ENCODE results near the gene IQGAP1. TPM values are rescaled to one million over a fixed set of nuclear protein-coding genes. Genes with fewer than 3 reads are reported as not detected.

The IQGAP1 gene
- total RNA-seq (102 and 125 TPM in 2 replicates), polyA plus RNA-seq (60.4 and 65.8 TPM in 2 replicates)

GRCh38 chr15:90387534-90388461, at the start of gene IQGAP1:
TSS of gene IQGAP1 (plus strand) at chr15:90388242. CDS start at chr15:90388342, 100 bp downstream.
- H3K27ac ChIP-seq = peak within 1 kb of the TSS; percentile 96
- H3K4me1 ChIP-seq (ENCODE audit: insufficient read depth) = peaks cover 14% of the 10 kb centered on the region
- no peaks in the 10 kb centered on the region for H3K27me3 ChIP-seq
- peaks cover 6% of the 10 kb centered on the region for H4K20me1 ChIP-seq (ENCODE audit: insufficient read depth, poor library complexity, severe bottlenecking)
- peaks cover 42% of the 10 kb centered on the region for H3K79me2 ChIP-seq
- H3K36me3 ChIP-seq (replicated peaks; ENCODE audit: insufficient read depth, low read depth) = no peaks in the 10 kb centered on the region
- no peak for TF ChIP-seq EZH2phosphoT487 (IDR thresholded peaks at IDR 0.05; ENCODE audit: low read depth, severe bottlenecking, unreplicated experiment)
- no peak for TF ChIP-seq CTCF (IDR thresholded peaks at IDR 0.05; ENCODE audit: poor library complexity)
- TF ChIP-seq EZH2 (IDR thresholded peaks at IDR 0.05; ENCODE audit: borderline replicate concordance) = no peak
- 19% methylated on average over 20 of the region's 62 CpGs for WGBS (ENCODE audit: low lambda C conversion rate, missing lambda C conversion rate)
- H3K9me3 ChIP-seq (ENCODE audit: low read depth) = no peaks in the 10 kb centered on the region
- no peaks in the 10 kb centered on the region for H3K9me2 ChIP-seq (replicated peaks; ENCODE audit: insufficient read depth)
- H3K4me2 ChIP-seq = peak within 1 kb of the TSS; percentile 81
- peak; percentile 97 for DNase-seq (ENCODE audit: low spot score)
- H2AFZ ChIP-seq = peak within 1 kb of the TSS; percentile 84
- H3K4me3 ChIP-seq = peak within 1 kb of the TSS; percentile 78

GRCh38 chr15:90338532-90338931, 49.5 kb upstream of the IQGAP1 start:
- TF ChIP-seq EZH2 (IDR thresholded peaks at IDR 0.05; ENCODE audit: borderline replicate concordance) (no peak), EZH2phosphoT487 (IDR thresholded peaks at IDR 0.05; ENCODE audit: low read depth, severe bottlenecking, unreplicated experiment) (no peak), CTCF (IDR thresholded peaks at IDR 0.05; ENCODE audit: poor library complexity) (no peak)
- H2AFZ ChIP-seq = no peak overlapping the region
- no peak overlapping the region for H3K27ac ChIP-seq
- no peaks in the 10 kb centered on the region for H3K79me2 ChIP-seq
- peaks cover 9% of the 10 kb centered on the region for H3K4me1 ChIP-seq (ENCODE audit: insufficient read depth)
- H4K20me1 ChIP-seq (ENCODE audit: insufficient read depth, poor library complexity, severe bottlenecking) = no peaks in the 10 kb centered on the region
- WGBS (ENCODE audit: low lambda C conversion rate, missing lambda C conversion rate) = 92% methylated on average over 1 of the region's 1 CpG
- H3K36me3 ChIP-seq (replicated peaks; ENCODE audit: insufficient read depth, low read depth) = no peaks in the 10 kb centered on the region
- H3K4me2 ChIP-seq = no peak overlapping the region
- H3K9me3 ChIP-seq (ENCODE audit: low read depth) = no peaks in the 10 kb centered on the region
- DNase-seq (ENCODE audit: low spot score) = no peak
- H3K27me3 ChIP-seq = no peaks in the 10 kb centered on the region
- H3K4me3 ChIP-seq = no peak overlapping the region
- H3K9me2 ChIP-seq (replicated peaks; ENCODE audit: insufficient read depth) = no peaks in the 10 kb centered on the region

GRCh38 chr15:90340345-90340744, 47.7 kb upstream of the IQGAP1 start:
- Histone ChIP-seq H3K27ac (no peak overlapping the region), H3K79me2 (no peaks in the 10 kb centered on the region), H3K27me3 (no peaks in the 10 kb centered on the region), H3K36me3 (replicated peaks; ENCODE audit: insufficient read depth, low read depth) (no peaks in the 10 kb centered on the region), H3K4me2 (no peak overlapping the region), H3K9me3 (ENCODE audit: low read depth) (no peaks in the 10 kb centered on the region), H4K20me1 (ENCODE audit: insufficient read depth, poor library complexity, severe bottlenecking) (no peaks in the 10 kb centered on the region), H2AFZ (no peak overlapping the region), H3K9me2 (replicated peaks; ENCODE audit: insufficient read depth) (no peaks in the 10 kb centered on the region), H3K4me3 (no peak overlapping the region), H3K4me1 (ENCODE audit: insufficient read depth) (no peaks in the 10 kb centered on the region)
- no peak for TF ChIP-seq EZH2phosphoT487 (IDR thresholded peaks at IDR 0.05; ENCODE audit: low read depth, severe bottlenecking, unreplicated experiment)
- TF ChIP-seq CTCF (IDR thresholded peaks at IDR 0.05; ENCODE audit: poor library complexity) = no peak
- TF ChIP-seq EZH2 (IDR thresholded peaks at IDR 0.05; ENCODE audit: borderline replicate concordance) = no peak
- WGBS (ENCODE audit: low lambda C conversion rate, missing lambda C conversion rate) = 53% methylated on average over 6 of the region's 6 CpGs
- DNase-seq (ENCODE audit: low spot score) = peak; percentile 40

Data from hepatocyte (in vitro differentiated cells).